HEK293 (cell line): ENCODE measurements around the gene ARHGAP4.

Experiments used
- CTCF ChIP-seq: fragments of 450-650 bp; formaldehyde crosslinking; IDR thresholded peaks from 2 replicates; pipeline ENCODE4 v1.5.1; 2016; ENCODE audit warnings: missing biosample characterization, missing genetic modification characterization
- KLF16 ChIP-seq: fragments of 450-650 bp; formaldehyde crosslinking; IDR thresholded peaks from 2 replicates; pipeline ENCODE4 v1.5.1; 2017; ENCODE audit warnings: missing biosample characterization, missing genetic modification characterization
- MZF1 ChIP-seq: fragments of 450-650 bp; formaldehyde crosslinking; IDR thresholded peaks from 2 replicates; pipeline ENCODE4 v1.5.1; 2017; ENCODE audit warnings: missing biosample characterization, missing genetic modification characterization, borderline replicate concordance
- PRDM2 ChIP-seq: fragments of 450-650 bp; formaldehyde crosslinking; IDR thresholded peaks from 2 replicates; pipeline ENCODE4 v1.5.1; 2016; ENCODE audit warnings: missing biosample characterization, missing genetic modification characterization, borderline replicate concordance
- RBAK ChIP-seq: fragments of 450-650 bp; formaldehyde crosslinking; IDR thresholded peaks from 2 replicates; pipeline ENCODE4 v1.5.1; 2016; ENCODE audit warnings: missing biosample characterization, missing genetic modification characterization
- ZBTB1 ChIP-seq: fragments of 450-650 bp; formaldehyde crosslinking; IDR thresholded peaks from 2 replicates; pipeline ENCODE4 v1.5.1; 2016; ENCODE audit warnings: missing biosample characterization, missing genetic modification characterization
- ZNF10 ChIP-seq: fragments of 450-650 bp; formaldehyde crosslinking; IDR thresholded peaks from 2 replicates; pipeline ENCODE4 v1.5.1; 2017; ENCODE audit warnings: missing biosample characterization, missing genetic modification characterization
- ZNF114 ChIP-seq: fragments of 450-650 bp; formaldehyde crosslinking; IDR thresholded peaks from 2 replicates; pipeline ENCODE4 v1.5.0; 2017; ENCODE audit warnings: missing biosample characterization, missing genetic modification characterization
- ZNF133 ChIP-seq: fragments of 450-650 bp; formaldehyde crosslinking; IDR thresholded peaks from 2 replicates; pipeline ENCODE4 v1.5.1; 2016; ENCODE audit warnings: missing biosample characterization, missing genetic modification characterization
- ZNF184 ChIP-seq: fragments of 450-650 bp; IDR thresholded peaks from 2 replicates; pipeline ENCODE4 v1.5.1; 2018; ENCODE audit warnings: missing biosample characterization, mild to moderate bottlenecking, missing genetic modification characterization
- ZNF350 ChIP-seq: fragments of 450-650 bp; formaldehyde crosslinking; IDR thresholded peaks from 2 replicates; pipeline ENCODE4 v1.5.0; 2017; ENCODE audit warnings: missing biosample characterization, mild to moderate bottlenecking, missing genetic modification characterization
- ZNF366 ChIP-seq: fragments of 450-650 bp; formaldehyde crosslinking; conservative IDR thresholded peaks from 2 replicates; pipeline ENCODE4 v1.5.1; 2016; ENCODE audit warnings: missing biosample characterization, missing genetic modification characterization
- ZNF426 ChIP-seq: fragments of 450-650 bp; formaldehyde crosslinking; IDR thresholded peaks from 2 replicates; pipeline ENCODE4 v1.5.1; 2017; ENCODE audit warnings: missing biosample characterization, missing genetic modification characterization, mild to moderate bottlenecking, inconsistent platforms, moderate library complexity
- ZNF48 ChIP-seq: fragments of 450-650 bp; formaldehyde crosslinking; IDR thresholded peaks from 2 replicates; pipeline ENCODE4 v1.5.1; 2016; ENCODE audit warnings: missing biosample characterization, missing genetic modification characterization
- ZNF549 ChIP-seq: fragments of 450-650 bp; IDR thresholded peaks from 2 replicates; pipeline ENCODE4 v1.5.1; 2018; ENCODE audit warnings: missing biosample characterization, missing genetic modification characterization, mild to moderate bottlenecking, inconsistent platforms, moderate library complexity
- ZNF558 ChIP-seq: fragments of 450-650 bp; formaldehyde crosslinking; IDR thresholded peaks from 2 replicates; pipeline ENCODE4 v1.5.1; 2016; ENCODE audit warnings: missing biosample characterization, missing genetic modification characterization
- ZNF654 ChIP-seq: fragments of 450-650 bp; formaldehyde crosslinking; IDR thresholded peaks from 2 replicates; pipeline ENCODE4 v1.5.1; 2016; ENCODE audit warnings: low read depth, missing biosample characterization, missing genetic modification characterization
- TF ChIP-seq, protein P1 (sequence below): fragments of 450-650 bp; formaldehyde crosslinking; IDR thresholded peaks from 2 replicates; pipeline ENCODE4 v1.5.1; 2016; ENCODE audit warnings: missing biosample characterization, missing genetic modification characterization
- TF ChIP-seq, protein P2 (sequence below): fragments of 450-650 bp; formaldehyde crosslinking; IDR thresholded peaks from 2 replicates; pipeline ENCODE4 v1.5.1; 2017; ENCODE audit warnings: missing biosample characterization, missing genetic modification characterization
- TF ChIP-seq, protein P3 (sequence below): fragments of 450-650 bp; formaldehyde crosslinking; IDR thresholded peaks from 2 replicates; pipeline ENCODE4 v1.5.1; 2016; ENCODE audit warnings: missing biosample characterization, missing genetic modification characterization, borderline replicate concordance
- TF ChIP-seq, protein P4 (sequence below): fragments of 450-650 bp; formaldehyde crosslinking; IDR thresholded peaks from 2 replicates; pipeline ENCODE4 v1.5.1; 2016; ENCODE audit warnings: missing biosample characterization, missing genetic modification characterization

Gene ARHGAP4

DNA sequence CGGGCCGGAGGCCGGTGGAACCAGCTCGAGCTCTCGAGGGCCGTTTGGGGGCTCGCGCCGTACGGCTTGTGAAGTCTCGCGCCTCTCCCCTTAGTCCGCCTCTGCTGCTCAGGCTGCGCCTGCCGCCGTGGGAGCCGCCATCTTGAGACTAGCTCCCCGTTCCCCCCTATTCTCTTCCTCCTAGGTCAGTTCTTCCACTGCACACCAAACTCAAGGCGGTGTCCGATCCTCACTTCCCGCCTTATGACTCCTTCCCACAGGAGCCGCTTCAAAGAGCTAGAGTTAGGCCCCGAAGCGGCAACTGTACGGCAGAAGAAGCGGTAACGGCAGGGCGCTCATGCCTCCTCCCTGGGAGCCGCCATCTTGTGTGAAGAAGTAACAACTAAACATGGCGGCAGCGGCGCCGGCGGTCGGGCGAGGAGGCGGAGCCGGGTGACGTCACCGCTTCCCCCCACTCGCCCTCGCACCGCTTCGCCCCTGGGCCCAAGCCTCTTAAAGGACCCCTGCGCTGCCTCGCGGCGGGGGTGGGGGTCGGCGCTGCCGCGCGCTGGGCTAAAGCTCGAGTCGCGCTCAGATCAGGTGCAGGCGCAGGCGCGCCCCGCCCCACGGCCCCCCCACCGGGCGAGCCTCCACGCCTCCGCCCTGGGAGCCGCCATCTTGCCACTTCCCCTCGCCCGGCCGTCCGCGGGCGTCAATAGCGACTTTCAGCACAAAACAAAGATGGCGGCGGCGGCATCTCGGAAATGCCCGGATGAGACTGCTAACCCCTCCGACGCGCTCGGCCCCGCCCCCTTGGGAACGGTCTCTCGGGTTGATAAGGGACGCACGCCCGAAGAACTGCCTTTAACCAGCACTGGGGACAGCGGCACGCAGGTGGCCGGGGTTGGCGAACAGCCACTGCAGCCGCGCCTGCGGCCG, 45.6 kb upstream of the ARHGAP4 start, which contains the start of gene HCFC1 (continued):
- no peak for TF ChIP-seq ZNF654 (tag by site-specific recombination)
- TF ChIP-seq ZNF10 = peak; percentile 85; the same call in 1 of the 2 replicates
- no peak for TF ChIP-seq ZNF133 (tag by site-specific recombination)
- no peak; the same call in 1 of the 2 replicates for TF ChIP-seq CTCF (tag by site-specific recombination)
- TF ChIP-seq ZBTB1 (tag by site-specific recombination) = peak; percentile 32; the same call in 1 of the 2 replicates
- TF ChIP-seq PRDM2 (tag by site-specific recombination) = no peak
- no peak for TF ChIP-seq ZNF48 (tag by site-specific recombination)
- TF ChIP-seq, protein P1, sequence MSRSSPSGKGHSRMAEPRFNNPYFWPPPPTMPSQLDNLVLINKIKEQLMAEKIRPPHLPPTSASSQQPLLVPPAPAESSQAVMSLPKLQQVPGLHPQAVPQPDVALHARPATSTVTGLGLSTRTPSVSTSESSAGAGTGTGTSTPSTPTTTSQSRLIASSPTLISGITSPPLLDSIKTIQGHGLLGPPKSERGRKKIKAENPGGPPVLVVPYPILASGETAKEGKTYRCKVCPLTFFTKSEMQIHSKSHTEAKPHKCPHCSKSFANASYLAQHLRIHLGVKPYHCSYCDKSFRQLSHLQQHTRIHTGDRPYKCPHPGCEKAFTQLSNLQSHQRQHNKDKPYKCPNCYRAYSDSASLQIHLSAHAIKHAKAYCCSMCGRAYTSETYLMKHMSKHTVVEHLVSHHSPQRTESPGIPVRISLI (tag by site-specific recombination) = no peak
- TF ChIP-seq MZF1 (tag by site-specific recombination) = no peak
- no peak for TF ChIP-seq ZNF426 (tag by site-specific recombination)
- no peak for TF ChIP-seq ZNF558 (tag by site-specific recombination)
- TF ChIP-seq, protein P2, sequence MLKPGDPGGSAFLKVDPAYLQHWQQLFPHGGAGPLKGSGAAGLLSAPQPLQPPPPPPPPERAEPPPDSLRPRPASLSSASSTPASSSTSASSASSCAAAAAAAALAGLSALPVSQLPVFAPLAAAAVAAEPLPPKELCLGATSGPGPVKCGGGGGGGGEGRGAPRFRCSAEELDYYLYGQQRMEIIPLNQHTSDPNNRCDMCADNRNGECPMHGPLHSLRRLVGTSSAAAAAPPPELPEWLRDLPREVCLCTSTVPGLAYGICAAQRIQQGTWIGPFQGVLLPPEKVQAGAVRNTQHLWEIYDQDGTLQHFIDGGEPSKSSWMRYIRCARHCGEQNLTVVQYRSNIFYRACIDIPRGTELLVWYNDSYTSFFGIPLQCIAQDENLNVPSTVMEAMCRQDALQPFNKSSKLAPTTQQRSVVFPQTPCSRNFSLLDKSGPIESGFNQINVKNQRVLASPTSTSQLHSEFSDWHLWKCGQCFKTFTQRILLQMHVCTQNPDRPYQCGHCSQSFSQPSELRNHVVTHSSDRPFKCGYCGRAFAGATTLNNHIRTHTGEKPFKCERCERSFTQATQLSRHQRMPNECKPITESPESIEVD (tag by site-specific recombination) = 0 out of 2 replicates have a peak, but pooled peaks have one; percentile 41
- no peak for TF ChIP-seq ZNF114
- TF ChIP-seq, protein P3, sequence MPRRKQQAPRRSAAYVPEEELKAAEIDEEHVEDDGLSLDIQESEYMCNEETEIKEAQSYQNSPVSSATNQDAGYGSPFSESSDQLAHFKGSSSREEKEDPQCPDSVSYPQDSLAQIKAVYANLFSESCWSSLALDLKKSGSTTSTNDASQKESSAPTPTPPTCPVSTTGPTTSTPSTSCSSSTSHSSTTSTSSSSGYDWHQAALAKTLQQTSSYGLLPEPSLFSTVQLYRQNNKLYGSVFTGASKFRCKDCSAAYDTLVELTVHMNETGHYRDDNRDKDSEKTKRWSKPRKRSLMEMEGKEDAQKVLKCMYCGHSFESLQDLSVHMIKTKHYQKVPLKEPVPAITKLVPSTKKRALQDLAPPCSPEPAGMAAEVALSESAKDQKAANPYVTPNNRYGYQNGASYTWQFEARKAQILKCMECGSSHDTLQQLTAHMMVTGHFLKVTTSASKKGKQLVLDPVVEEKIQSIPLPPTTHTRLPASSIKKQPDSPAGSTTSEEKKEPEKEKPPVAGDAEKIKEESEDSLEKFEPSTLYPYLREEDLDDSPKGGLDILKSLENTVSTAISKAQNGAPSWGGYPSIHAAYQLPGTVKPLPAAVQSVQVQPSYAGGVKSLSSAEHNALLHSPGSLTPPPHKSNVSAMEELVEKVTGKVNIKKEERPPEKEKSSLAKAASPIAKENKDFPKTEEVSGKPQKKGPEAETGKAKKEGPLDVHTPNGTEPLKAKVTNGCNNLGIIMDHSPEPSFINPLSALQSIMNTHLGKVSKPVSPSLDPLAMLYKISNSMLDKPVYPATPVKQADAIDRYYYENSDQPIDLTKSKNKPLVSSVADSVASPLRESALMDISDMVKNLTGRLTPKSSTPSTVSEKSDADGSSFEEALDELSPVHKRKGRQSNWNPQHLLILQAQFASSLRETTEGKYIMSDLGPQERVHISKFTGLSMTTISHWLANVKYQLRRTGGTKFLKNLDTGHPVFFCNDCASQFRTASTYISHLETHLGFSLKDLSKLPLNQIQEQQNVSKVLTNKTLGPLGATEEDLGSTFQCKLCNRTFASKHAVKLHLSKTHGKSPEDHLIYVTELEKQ (tag by site-specific recombination) = no peak
- TF ChIP-seq ZNF366 = no peak
- TF ChIP-seq RBAK (tag by site-specific recombination) = no peak
- TF ChIP-seq ZNF549 (tag by site-specific recombination) = no peak
- no peak for TF ChIP-seq ZNF350 (tag by site-specific recombination)
- peak; percentile 72; the same call in 1 of the 2 replicates for TF ChIP-seq ZNF184 (tag by site-specific recombination)
- TF ChIP-seq KLF16 (tag by site-specific recombination) = peak; percentile 70
- TF ChIP-seq, protein P4, sequence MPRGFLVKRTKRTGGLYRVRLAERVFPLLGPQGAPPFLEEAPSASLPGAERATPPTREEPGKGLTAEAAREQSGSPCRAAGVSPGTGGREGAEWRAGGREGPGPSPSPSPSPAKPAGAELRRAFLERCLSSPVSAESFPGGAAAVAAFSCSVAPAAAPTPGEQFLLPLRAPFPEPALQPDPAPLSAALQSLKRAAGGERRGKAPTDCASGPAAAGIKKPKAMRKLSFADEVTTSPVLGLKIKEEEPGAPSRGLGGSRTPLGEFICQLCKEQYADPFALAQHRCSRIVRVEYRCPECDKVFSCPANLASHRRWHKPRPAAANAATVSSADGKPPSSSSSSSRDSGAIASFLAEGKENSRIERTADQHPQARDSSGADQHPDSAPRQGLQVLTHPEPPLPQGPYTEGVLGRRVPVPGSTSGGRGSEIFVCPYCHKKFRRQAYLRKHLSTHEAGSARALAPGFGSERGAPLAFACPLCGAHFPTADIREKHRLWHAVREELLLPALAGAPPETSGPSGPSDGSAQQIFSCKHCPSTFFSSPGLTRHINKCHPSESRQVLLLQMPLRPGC (tag by site-specific recombination) = peak; percentile 34
